ENCODE results near the gene RGS19. TPM values are rescaled to one million over a fixed set of nuclear protein-coding genes. Genes with fewer than 3 reads are reported as not detected.

Gene RGS19
- total RNA-seq, 2 donors from 2014 or later = 9.1 to 14.5 TPM

GRCh38 chr20:64114356-64114971 lies 35.1 kb upstream of the RGS19 start:
- ATAC-seq (no peak), DNase-seq (no peak)
- TF ChIP-seq POLR2A (IDR thresholded peaks at IDR 0.05) (no peak), CTCF (IDR thresholded peaks at IDR 0.05) (no peak)
- intact Hi-C loops (cut with DNase I) = no loop called here
- Histone ChIP-seq H3K9me3 (no peaks in the 10 kb centered on the region), H3K4me1 (no peaks in the 10 kb centered on the region), H3K36me3 (replicated peaks in 1 of 2; ENCODE audit: insufficient read depth in 1 of 2, low read depth in 2 of 2) (no peaks in the 10 kb centered on the region), H3K4me3 (no peak overlapping the region), H3K27me3 (no peaks in the 10 kb centered on the region), H3K27ac (no peak overlapping the region)
- 63 to 65% methylated on average over 6 to 14 of the region's 14 CpGs for WGBS, 2 donors

GRCh38 chr20:64113796-64114355 lies 34.6 kb upstream of the RGS19 start:
- DNase-seq (no peak), ATAC-seq (no peak)
- WGBS, 2 donors = 67 to 69% methylated on average over 12 to 13 of the region's 13 CpGs
- Histone ChIP-seq H3K4me3 (no peak overlapping the region), H3K36me3 (replicated peaks in 1 of 2; ENCODE audit: insufficient read depth in 1 of 2, low read depth in 2 of 2) (no peaks in the 10 kb centered on the region), H3K27ac (no peak overlapping the region), H3K4me1 (no peaks in the 10 kb centered on the region), H3K27me3 (no peaks in the 10 kb centered on the region), H3K9me3 (no peaks in the 10 kb centered on the region)
- no peak for TF ChIP-seq POLR2A (IDR thresholded peaks at IDR 0.05)
- no peak for TF ChIP-seq CTCF (IDR thresholded peaks at IDR 0.05)
- intact Hi-C loops (cut with DNase I) = no loop called here

GRCh38 chr20:64113444-64113775 lies 34.1 kb upstream of the RGS19 start:
- Histone ChIP-seq H3K27me3 (no peaks in the 10 kb centered on the region), H3K4me3 (no peak overlapping the region), H3K27ac (no peak overlapping the region), H3K36me3 (replicated peaks in 1 of 2; ENCODE audit: insufficient read depth in 1 of 2, low read depth in 2 of 2) (no peaks in the 10 kb centered on the region), H3K9me3 (no peaks in the 10 kb centered on the region), H3K4me1 (no peaks in the 10 kb centered on the region)
- 40 to 58% methylated on average over 2 to 5 of the region's 6 CpGs for WGBS, 2 donors
- intact Hi-C loops (cut with DNase I) = no loop called here
- ATAC-seq (no peak), DNase-seq (no peak)
- TF ChIP-seq POLR2A (IDR thresholded peaks at IDR 0.05) (no peak), CTCF (IDR thresholded peaks at IDR 0.05) (no peak)

GRCh38 chr20:64112691-64113443 lies 33.5 kb upstream of the RGS19 start:
- H3K9me3 ChIP-seq = no peaks in the 10 kb centered on the region
- H3K4me3 ChIP-seq = no peak overlapping the region
- no peak overlapping the region for H3K27ac ChIP-seq
- 79 to 81% methylated on average over 8 to 18 of the region's 18 CpGs for WGBS, 2 donors
- ATAC-seq (no peak), DNase-seq (peak in 1 of 4 donors; percentile 2)
- intact Hi-C loops (cut with DNase I) = no loop called here
- no peaks in the 10 kb centered on the region for H3K36me3 ChIP-seq (replicated peaks in 1 of 2; ENCODE audit: insufficient read depth in 1 of 2, low read depth in 2 of 2)
- no peaks in the 10 kb centered on the region for H3K27me3 ChIP-seq
- no peaks in the 10 kb centered on the region for H3K4me1 ChIP-seq
- no peak for TF ChIP-seq CTCF (IDR thresholded peaks at IDR 0.05)

All from body of pancreas (tissue), 4 donors.